ENCODE results near the gene TBC1D1. TPM values are rescaled to one million over a fixed set of nuclear protein-coding genes. Genes with fewer than 3 reads are reported as not detected.

TBC1D1 gene
- total RNA-seq, 1 experiment from 2014 or later = 28.5 TPM

DNA sequence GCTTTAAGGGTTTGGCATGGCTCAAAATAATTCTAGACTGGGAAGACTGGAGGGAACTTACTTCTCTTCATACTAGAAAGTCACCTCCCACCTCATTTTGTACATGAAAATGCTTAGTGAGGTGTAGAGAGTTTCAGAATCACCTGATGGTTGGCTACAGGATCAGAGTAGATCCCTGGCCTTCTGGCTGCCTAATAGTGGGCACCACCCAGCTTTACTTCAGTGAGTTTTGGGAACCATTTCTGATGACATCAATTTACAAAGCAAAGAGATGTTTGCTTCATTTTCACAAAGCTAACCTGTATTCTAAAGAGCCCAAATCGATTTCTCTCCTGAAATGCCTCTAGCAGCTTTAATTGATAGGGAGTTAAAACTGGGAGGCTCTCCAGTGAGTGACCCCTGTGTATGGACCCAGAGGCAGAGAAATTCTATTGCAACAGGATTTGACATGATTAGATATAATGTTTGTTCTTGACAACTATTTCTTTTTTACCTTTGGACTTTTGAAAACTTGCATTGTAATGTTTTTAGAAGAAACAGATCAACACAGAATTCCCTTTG is 249.8 kb downstream of the TBC1D1 start:
- ChIA-PET POLR2A (no interaction called here), CTCF (no interaction called here)
- intact Hi-C loops (cut with micrococcal nuclease; ENCODE audit: unreplicated experiment) = no loop called here
- TF ChIP-seq, protein P1, sequence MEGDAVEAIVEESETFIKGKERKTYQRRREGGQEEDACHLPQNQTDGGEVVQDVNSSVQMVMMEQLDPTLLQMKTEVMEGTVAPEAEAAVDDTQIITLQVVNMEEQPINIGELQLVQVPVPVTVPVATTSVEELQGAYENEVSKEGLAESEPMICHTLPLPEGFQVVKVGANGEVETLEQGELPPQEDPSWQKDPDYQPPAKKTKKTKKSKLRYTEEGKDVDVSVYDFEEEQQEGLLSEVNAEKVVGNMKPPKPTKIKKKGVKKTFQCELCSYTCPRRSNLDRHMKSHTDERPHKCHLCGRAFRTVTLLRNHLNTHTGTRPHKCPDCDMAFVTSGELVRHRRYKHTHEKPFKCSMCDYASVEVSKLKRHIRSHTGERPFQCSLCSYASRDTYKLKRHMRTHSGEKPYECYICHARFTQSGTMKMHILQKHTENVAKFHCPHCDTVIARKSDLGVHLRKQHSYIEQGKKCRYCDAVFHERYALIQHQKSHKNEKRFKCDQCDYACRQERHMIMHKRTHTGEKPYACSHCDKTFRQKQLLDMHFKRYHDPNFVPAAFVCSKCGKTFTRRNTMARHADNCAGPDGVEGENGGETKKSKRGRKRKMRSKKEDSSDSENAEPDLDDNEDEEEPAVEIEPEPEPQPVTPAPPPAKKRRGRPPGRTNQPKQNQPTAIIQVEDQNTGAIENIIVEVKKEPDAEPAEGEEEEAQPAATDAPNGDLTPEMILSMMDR (IDR thresholded peaks at IDR 0.05; ENCODE audit: insufficient read depth in 1 of 2, low read depth in 1 of 2, low read length in 1 of 2, severe bottlenecking in 1 of 2, unreplicated experiment in 1 of 2) = no peak
- H3K9me3 ChIP-seq = no peaks in the 10 kb centered on the region
- H3K36me3 Mint-ChIP-seq (ENCODE audit: insufficient read depth, unreplicated experiment) = no peaks in the 10 kb centered on the region
- 0 out of 2 replicates have a peak, but pooled peaks cover 1% of the 10 kb centered on the region for H3K4me1 ChIP-seq
- H3K27me3 ChIP-seq (replicated peaks; ENCODE audit: control insufficient read depth, insufficient read depth, low read length) = no peaks in the 10 kb centered on the region
- BruUV-seq (replicated peaks) = no TSS peak
- no peaks in the 10 kb centered on the region for H3K9me3 Mint-ChIP-seq (ENCODE audit: unreplicated experiment)
- no peak overlapping the region for H3K27ac Mint-ChIP-seq (ENCODE audit: unreplicated experiment)
- H3K36me3 ChIP-seq (ENCODE audit: control insufficient read depth, insufficient read depth, low read length) = no peaks in the 10 kb centered on the region; the same call in 1 of the 2 replicates
- H3K4me3 Mint-ChIP-seq (ENCODE audit: unreplicated experiment) = no peak overlapping the region
- no peaks in the 10 kb centered on the region for H3K4me1 Mint-ChIP-seq (ENCODE audit: low read depth, unreplicated experiment)
- H3K4me3 ChIP-seq (ENCODE audit: low read depth, low read length) = no peak overlapping the region
- no peak for DNase-seq
- H3K27me3 Mint-ChIP-seq (ENCODE audit: insufficient read depth, unreplicated experiment) = no peaks in the 10 kb centered on the region

DNA sequence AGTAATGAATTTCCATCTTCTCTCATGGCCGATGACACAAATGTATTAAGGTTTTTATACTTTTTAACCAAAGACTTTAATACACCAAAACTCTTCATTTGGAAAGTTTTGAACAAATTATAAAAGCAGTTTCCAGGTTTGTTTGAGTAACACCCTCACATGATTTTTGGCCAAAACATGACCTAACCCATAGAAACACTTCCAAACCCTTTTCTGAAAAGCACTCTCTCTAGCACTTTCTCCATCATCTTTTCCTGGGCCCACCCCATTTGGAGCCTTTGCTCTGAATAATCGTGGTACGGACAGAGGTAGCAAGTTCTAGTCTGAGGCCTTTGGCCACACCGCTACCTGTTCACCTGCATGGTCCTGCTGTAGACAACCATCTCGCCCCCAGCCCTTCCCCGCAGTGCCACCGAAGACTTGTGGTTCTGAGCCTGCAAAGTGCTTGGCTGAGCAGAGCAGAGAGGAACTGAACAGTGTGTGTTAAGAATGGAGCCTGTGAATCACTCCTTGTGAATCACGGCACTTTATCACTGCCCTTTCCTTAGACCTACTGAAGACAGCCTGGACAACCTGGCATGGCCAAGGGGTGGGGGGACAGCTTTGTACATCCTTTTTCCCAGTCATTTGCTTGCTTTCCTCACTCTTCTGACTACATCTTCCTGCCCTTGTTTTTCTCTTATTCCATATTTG is 251.1 kb downstream of the TBC1D1 start:
- no peaks in the 10 kb centered on the region for H3K9me3 Mint-ChIP-seq (ENCODE audit: unreplicated experiment)
- no peak overlapping the region for H3K27ac Mint-ChIP-seq (ENCODE audit: unreplicated experiment)
- no peak for DNase-seq
- no TSS peak for BruUV-seq (replicated peaks)
- Histone ChIP-seq H3K27me3 (replicated peaks; ENCODE audit: control insufficient read depth, insufficient read depth, low read length) (no peaks in the 10 kb centered on the region), H3K4me1 (0 out of 2 replicates have a peak, but pooled peaks cover 3% of the 10 kb centered on the region), H3K4me3 (ENCODE audit: low read depth, low read length) (no peak overlapping the region), H3K36me3 (ENCODE audit: control insufficient read depth, insufficient read depth, low read length) (no peaks in the 10 kb centered on the region; the same call in 1 of the 2 replicates), H3K9me3 (no peaks in the 10 kb centered on the region)
- POLR2A ChIA-PET = no interaction called here
- H3K4me3 Mint-ChIP-seq (ENCODE audit: unreplicated experiment) = no peak overlapping the region
- intact Hi-C loops (cut with micrococcal nuclease; ENCODE audit: unreplicated experiment) = no loop called here
- CTCF ChIA-PET = no interaction called here
- H3K36me3 Mint-ChIP-seq (ENCODE audit: insufficient read depth, unreplicated experiment) = no peaks in the 10 kb centered on the region
- no peaks in the 10 kb centered on the region for H3K27me3 Mint-ChIP-seq (ENCODE audit: insufficient read depth, unreplicated experiment)
- TF ChIP-seq, protein P1 (IDR thresholded peaks at IDR 0.05; ENCODE audit: insufficient read depth in 1 of 2, low read depth in 1 of 2, low read length in 1 of 2, severe bottlenecking in 1 of 2, unreplicated experiment in 1 of 2) = no peak
- no peaks in the 10 kb centered on the region for H3K4me1 Mint-ChIP-seq (ENCODE audit: low read depth, unreplicated experiment)

DNA sequence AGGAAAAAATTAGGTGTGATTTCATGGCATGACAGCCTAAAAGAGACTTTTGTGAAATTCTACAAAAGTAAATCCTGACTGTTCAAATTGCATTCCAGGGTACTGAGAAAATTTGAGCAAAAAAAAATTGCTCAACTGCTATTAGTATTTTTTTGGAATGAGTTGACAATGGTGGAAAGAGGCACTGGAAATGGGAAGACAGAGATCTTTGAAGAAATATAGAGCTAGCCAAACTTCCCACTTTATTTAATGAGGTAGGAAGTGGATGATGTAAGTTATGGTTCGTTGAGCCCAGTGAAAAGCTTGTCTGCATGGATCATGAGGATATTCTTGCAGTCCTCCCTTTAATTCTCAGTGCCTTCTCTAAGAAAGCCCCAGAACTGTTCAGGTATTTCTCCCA is 253.1 kb downstream of the TBC1D1 start:
- no peak overlapping the region for H3K27ac Mint-ChIP-seq (ENCODE audit: unreplicated experiment)
- H3K4me1 ChIP-seq = 0 out of 2 replicates have a peak, but pooled peaks cover 3% of the 10 kb centered on the region
- CTCF ChIA-PET = interaction anchor here (1.1 kb wide), 1 partner anchor 35 kb away, joined by 3 read pairs; no protein-coding TSS in a partner anchor

More for the DNA sequence above, 253.1 kb downstream of the TBC1D1 start:
- DNase-seq = no peak
- Mint-ChIP-seq H3K4me1 (ENCODE audit: low read depth, unreplicated experiment) (no peaks in the 10 kb centered on the region), H3K36me3 (ENCODE audit: insufficient read depth, unreplicated experiment) (no peaks in the 10 kb centered on the region), H3K4me3 (ENCODE audit: unreplicated experiment) (no peak overlapping the region), H3K9me3 (ENCODE audit: unreplicated experiment) (no peaks in the 10 kb centered on the region), H3K27me3 (ENCODE audit: insufficient read depth, unreplicated experiment) (no peaks in the 10 kb centered on the region)
- Histone ChIP-seq H3K4me3 (ENCODE audit: low read depth, low read length) (no peak overlapping the region), H3K36me3 (ENCODE audit: control insufficient read depth, insufficient read depth, low read length) (no peaks in the 10 kb centered on the region; the same call in 1 of the 2 replicates), H3K9me3 (no peaks in the 10 kb centered on the region), H3K27me3 (replicated peaks; ENCODE audit: control insufficient read depth, insufficient read depth, low read length) (no peaks in the 10 kb centered on the region)
- TF ChIP-seq, protein P1 (IDR thresholded peaks at IDR 0.05; ENCODE audit: insufficient read depth in 1 of 2, low read depth in 1 of 2, low read length in 1 of 2, severe bottlenecking in 1 of 2, unreplicated experiment in 1 of 2) = no peak
- intact Hi-C loops (cut with micrococcal nuclease; ENCODE audit: unreplicated experiment) = no loop called here
- no TSS peak for BruUV-seq (replicated peaks)
- POLR2A ChIA-PET = no interaction called here

Measured in Caco-2 (cell line).